GM20431 (cell line): ENCODE results near the gene LYPLA2.

Source experiments
- in situ Hi-C: fragments of 300-500 bp; cut with MseI, MboI; formaldehyde crosslinking; loops from one replicate; pipeline ENCODE4 v1.15.0; 2020; ENCODE audit warnings: low sequenced_read_pairs; ENCODE audit not compliant: unreplicated experiment

The LYPLA2 gene

GRCh38 chr1:23799570-23800399 lies 8.8 kb downstream of the LYPLA2 start:
- in situ Hi-C loops: loop anchor here (10.0 kb wide), 1 partner anchor 115 kb away; the partner anchor contains the start of gene CNR2

- in situ Hi-C loops: loop anchor here (10.0 kb wide), 1 partner anchor 114 kb away; the partner anchor contains the start of gene CNR2
Measured at GRCh38 chr1:23800400-23801337, 9.7 kb downstream of the LYPLA2 start, which contains the start of gene GALE. GALE (minus strand) TSS chr1:23800754; CDS start chr1:23799007, 1,747 bp downstream.

GRCh38 chr1:23801338-23801748 lies 10.4 kb downstream of the LYPLA2 start:
- in situ Hi-C loops: loop anchor here (10.0 kb wide), 1 partner anchor 113 kb away; the partner anchor contains the start of gene CNR2

GRCh38 chr1:23801876-23802275 lies 10.9 kb downstream of the LYPLA2 start:
- in situ Hi-C loops: loop anchor here (10.0 kb wide), 1 partner anchor 113 kb away; the partner anchor contains the start of gene CNR2

- in situ Hi-C loops: loop anchor here (10.0 kb wide), 1 partner anchor 112 kb away; the partner anchor contains the start of gene CNR2
Measured at GRCh38 chr1:23802809-23803342, 11.9 kb downstream of the LYPLA2 start.

- in situ Hi-C loops: loop anchor here (10.0 kb wide), 1 partner anchor 111 kb away; the partner anchor contains the start of gene CNR2
Measured at GRCh38 chr1:23803674-23804073, 12.7 kb downstream of the LYPLA2 start.

GRCh38 chr1:23804183-23804835 lies 13.4 kb downstream of the LYPLA2 start:
- in situ Hi-C loops: loop anchor here (10.0 kb wide), 1 partner anchor 110 kb away; the partner anchor contains the start of gene CNR2

- in situ Hi-C loops: loop anchor here (10.0 kb wide), 1 partner anchor 110 kb away; the partner anchor contains the start of gene CNR2
Measured at GRCh38 chr1:23805025-23805424, 14.1 kb downstream of the LYPLA2 start.

- in situ Hi-C loops: loop anchor here (10.0 kb wide), 1 partner anchor 109 kb away; the partner anchor contains the start of gene CNR2
Measured at GRCh38 chr1:23806280-23806679, 15.3 kb downstream of the LYPLA2 start.

- in situ Hi-C loops: loop anchor here (10.0 kb wide), 1 partner anchor 107 kb away; the partner anchor contains the start of gene CNR2
Measured at GRCh38 chr1:23807453-23807852, 16.5 kb downstream of the LYPLA2 start.

GRCh38 chr1:23809751-23810171 lies 18.8 kb downstream of the LYPLA2 start:
- in situ Hi-C loops: loop anchor here (10.0 kb wide), 1 partner anchor 105 kb away; the partner anchor contains the start of gene CNR2

- in situ Hi-C loops: no loop called here
Measured at GRCh38 chr1:23810818-23811540, 20.0 kb downstream of the LYPLA2 start.

- in situ Hi-C loops: no loop called here
Measured at GRCh38 chr1:23814016-23814415, 23.1 kb downstream of the LYPLA2 start.

- in situ Hi-C loops: no loop called here
Measured at GRCh38 chr1:23816361-23816760, 25.4 kb downstream of the LYPLA2 start.

GRCh38 chr1:23816906-23817305 lies 26.0 kb downstream of the LYPLA2 start:
- in situ Hi-C loops: no loop called here

GRCh38 chr1:23817633-23818032 lies 26.7 kb downstream of the LYPLA2 start:
- in situ Hi-C loops: no loop called here

GRCh38 chr1:23823767-23824166 lies 32.8 kb downstream of the LYPLA2 start:
- in situ Hi-C loops: no loop called here

- in situ Hi-C loops: no loop called here
Measured at GRCh38 chr1:23824711-23825075, 33.7 kb downstream of the LYPLA2 start.
